ENCODE data around the gene COL16A1.

COL16A1 gene

GRCh38 chr1:31703431-31704270, at the start of gene COL16A1:
COL16A1 (minus strand) TSS chr1:31704017; CDS start chr1:31702193, 1,824 bp downstream.
- no peak for DNase-seq

DNA sequence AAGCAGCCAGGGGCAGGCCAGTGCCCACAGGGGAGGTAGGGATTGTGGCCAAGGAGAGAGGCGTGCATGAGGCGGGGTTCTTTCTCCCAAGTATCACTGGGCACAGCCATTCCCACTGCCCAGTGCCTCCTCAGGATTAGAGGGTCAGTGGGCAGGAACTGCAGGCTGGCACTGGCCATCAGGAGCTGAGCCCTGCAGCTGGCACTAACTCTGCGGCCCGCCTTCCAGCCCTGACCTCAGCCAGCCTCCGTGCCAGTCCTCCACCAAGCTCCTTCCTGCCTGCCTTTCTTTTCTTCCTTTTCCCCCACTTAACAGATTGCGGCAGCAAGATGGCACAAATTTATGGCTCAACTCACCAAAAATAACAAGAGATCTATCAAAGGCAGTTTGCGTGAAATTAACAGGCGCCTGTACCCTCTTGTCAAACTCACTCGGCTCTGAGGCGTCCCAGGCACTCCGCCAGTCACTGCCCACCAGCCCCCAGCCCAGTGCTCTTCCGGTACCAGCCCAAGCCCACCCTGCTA, 49.2 kb upstream of the COL16A1 start:
- no peak for DNase-seq

DNA sequence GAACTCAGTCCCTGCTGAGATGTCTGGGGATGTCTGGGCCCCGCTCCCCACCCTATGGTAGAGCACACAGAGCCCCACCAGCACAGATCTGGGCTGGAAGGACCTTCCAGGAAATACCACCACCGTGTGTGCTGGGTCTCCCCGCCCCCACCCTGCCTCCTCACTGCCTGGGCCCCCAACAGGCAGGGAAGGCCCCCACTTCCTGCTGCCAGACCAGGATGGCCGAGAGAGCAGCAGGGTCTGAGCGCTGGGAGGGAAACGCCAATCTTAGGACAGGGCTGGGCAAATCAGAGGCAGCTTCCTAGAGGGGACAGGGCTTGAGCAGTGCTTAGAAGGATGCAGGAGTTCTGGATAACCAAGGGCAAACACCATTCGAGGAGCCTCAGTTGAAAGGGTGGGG, 48.4 kb upstream of the COL16A1 start:
- DNase-seq: no peak

DNA sequence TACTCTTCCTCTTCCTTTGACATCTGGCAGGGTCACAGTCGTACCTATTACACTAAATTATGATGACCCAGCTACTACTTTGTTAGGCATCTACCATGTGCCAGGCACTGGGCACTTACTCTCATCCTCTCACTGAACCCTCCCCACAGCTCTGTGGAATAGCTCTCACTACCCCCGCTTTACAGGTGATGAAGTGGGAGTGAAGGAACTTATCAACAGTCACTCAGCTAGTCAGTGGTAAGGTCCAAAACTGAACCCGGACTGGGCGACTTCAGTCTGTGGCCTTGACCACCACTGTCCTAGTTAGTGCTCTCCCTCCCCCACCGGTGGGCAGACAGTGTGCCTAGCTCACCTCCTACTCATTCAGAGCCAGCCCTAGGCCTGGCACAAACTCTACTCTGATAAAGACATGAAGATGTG, 48.0 kb upstream of the COL16A1 start:
- DNase-seq: no peak

DNA sequence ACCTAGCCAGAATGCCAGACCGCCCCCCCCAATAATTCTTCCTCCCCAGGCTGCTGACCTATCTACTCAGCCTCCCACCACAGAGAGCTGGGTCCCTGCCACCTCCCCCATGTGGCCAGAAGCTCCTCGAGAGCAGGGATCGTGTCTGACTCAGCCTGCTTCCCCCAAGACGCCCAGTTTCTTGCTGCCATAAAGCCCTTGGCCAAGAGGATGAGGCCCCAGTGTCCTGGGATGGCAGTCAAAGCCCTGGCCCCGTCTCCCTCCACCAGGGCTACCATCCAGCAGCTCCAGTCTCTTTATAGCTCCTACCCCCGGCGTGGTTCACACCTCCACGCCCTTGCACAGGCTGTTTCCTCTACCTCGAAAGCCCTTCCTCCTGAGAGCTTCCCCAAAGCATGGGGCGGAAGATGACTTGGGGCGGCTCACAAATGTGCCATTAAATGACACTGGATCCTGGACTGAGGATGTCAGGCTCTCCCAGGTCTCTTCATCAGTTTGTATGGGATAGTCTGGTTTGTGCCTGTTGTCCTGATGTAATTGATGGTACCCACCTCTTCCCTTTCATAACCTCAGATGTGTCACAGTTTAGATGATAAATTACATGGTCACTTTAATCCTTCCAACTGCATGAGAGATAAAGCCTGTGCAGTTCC, 47.2 kb upstream of the COL16A1 start:
- no peak for DNase-seq

GRCh38 chr1:31749785-31750735, 46.2 kb upstream of the COL16A1 start:
- no peak for DNase-seq

DNA sequence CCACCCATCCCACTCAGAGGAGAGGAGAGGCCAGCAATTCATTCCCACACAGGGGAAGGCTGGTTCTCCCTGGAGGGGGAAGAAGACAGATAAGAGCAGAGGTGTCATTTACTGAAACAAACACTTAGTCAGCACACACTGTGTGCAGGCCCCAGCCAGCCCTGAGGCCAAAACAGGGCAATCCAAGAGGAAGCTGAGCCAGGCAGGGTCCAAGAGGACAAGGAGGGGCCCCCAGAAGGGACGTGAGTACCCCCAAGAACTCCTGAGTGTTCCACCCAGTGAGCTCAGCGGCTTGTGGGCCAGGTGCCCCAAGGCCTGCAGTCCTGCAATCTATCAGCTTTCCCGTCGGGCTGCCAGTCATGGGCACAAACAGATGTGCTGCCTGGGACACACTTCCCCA, 44.5 kb upstream of the COL16A1 start:
- no peak for DNase-seq

DNA sequence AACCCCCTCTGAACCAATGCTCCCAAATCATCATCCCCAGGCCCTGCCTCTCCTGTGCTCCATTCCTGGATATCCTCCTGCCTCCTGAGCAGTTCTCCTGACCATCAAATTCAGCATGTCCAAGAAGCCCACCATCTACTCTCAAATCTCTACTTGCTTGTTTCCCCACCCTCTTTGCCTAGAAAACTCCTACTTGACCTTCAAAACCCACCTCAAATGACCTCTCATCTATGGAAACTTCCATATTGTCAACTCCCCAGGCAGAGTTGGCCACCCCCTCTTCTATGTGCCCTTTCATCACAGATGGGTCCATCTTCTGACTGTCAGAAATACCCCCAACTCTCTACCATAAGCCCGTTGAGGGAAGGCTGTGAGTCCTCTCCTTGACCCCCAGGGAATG, 43.5 kb upstream of the COL16A1 start:
- DNase-seq: no peak

- no peak for DNase-seq
These were observed 42.9 kb upstream of the COL16A1 start for GRCh38 chr1:31746687-31747086.

DNA sequence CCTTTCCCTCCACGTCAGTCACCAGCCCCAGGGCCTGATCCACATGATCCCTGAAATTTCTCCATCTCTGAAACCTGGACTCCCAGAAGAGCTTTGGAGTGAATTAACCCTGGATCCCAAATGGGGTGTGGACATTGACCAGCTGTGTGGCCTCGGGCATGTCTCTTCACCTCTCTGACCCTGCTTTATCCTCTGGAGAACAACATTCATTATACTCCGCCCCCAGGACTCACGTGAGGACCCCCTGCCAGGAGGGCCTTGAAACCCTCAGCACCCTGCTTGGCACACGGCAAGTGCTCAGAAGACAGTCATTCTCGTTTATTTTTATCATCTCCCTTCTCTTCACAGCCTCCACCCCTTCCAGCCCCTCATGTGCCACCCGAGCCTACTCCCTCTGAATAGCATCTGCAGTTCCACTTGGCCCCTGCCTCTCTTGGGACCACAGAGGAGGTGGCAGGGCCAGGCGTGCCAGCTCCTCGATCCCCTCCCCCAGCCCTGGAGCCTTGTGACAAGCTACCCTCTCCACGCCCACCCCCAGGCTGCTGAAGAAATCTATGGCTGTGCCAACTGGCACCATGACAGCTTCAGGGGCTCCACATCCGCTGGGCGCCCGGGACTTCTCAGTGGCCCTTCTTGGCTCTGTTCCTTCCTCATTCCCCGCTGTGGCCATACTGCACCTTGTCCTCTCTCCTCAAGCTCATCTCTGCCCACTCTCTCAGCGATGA, 42.3 kb upstream of the COL16A1 start:
- no peak for DNase-seq

- DNase-seq: no peak
These were observed 41.5 kb upstream of the COL16A1 start for GRCh38 chr1:31745096-31745945.

GRCh38 chr1:31744165-31744888, 40.5 kb upstream of the COL16A1 start:
- no peak for DNase-seq

- no peak for DNase-seq
These were observed 38.8 kb upstream of the COL16A1 start for GRCh38 chr1:31742462-31743212.

DNA sequence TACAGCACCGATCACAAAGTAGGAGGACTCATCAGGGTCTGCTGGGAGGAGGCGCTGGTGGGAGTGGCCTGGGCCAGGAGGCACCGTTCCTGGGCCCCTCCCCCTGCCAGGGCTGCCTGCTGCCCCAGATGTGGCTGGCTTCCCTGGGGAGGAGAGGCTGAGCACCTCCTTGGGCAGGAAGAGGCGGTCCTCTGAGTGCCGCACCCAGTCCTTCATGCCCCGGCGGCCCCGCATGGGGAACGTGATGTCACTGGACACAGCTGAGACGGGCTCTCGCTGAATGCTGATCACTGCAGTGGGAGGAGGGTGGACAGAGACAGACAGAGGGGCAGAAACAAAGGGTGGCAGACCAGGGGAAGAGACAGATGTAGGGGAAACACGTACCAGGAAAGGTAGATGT, 35.5 kb upstream of the COL16A1 start:
- DNase-seq: no peak

DNA sequence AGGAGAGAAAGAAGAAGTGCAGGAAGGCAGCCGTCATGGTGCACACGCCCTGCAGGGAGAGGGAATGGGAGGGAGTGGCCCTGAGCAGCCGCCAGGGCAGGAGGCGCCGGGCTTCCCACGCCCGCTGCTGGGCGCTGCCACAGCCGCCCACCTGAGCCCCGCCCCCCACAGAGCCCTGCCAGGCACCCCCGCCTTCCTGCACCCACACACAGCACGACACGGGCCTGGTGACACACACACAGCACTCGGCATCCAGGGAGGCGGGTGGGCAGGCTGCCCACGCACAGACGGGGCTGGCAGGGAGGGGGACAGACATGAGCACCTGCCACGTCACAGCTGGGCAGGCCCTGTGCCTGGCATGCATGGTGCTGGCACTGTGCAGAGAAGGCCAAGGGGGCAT, 32.9 kb upstream of the COL16A1 start:
- DNase-seq: no peak

DNA sequence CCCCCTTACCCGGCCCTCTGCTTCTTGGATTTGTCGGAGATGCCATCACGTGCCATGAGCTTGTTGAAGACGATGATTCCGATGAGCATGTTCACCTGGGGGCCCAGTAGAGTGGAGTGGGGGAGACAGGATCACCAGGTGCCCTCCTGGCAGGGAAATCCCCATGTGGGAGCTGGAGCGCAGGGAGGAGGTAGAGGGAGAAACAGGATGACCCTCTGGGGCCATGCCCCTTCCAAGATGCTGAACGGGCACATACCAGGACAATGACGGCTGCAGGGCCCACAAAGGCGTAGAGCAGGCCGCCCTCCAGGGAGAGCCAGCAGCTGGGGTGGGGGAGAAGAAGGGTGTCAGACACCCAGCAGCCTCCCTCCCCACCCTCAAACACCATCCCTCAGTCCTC, 31.8 kb upstream of the COL16A1 start:
- no peak for DNase-seq

- DNase-seq: no peak
These were observed 30.8 kb upstream of the COL16A1 start for GRCh38 chr1:31734582-31735107.

DNA sequence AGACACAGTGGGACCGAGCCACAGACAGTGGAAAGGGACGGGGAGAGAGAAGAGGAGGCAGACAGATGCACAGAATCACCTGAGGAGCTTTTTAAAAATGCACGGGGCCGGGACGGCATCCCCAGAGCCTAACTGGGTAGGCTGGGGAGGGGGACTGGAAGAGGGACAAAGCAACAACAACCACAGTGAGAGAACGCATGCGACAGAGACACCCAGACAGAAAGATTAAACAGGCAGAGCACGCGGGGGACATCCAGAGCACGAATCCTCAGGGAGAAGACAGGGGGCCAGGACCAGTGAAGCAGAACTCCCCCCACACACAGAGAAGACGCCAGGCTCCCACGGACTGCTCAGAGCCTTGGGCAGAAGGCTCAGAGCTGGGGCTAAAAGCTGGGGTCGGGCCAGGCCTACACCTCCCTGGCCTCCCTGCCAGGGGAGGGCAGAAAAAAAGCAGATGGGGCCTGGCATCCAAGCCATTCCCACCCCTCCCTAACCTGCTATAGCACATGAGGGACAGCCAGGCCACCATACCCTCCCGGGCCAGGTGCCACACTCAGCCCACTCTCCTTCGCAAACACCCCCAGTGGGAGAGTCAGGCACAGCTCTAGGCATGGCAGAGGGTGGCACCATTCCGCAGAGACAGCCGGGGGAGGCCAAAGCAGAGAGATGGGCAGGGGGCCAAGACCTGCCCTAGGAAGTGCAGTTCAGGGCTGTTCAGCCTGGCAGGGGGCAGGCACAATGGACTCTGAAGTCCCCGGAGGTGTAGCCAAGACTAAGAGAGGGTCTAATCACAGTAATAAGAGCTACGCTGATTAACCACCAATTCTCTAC, 29.8 kb upstream of the COL16A1 start:
- DNase-seq: no peak

All from NCI-H1930 (cell line).